ENCODE data around the gene CBLB. TPM values are rescaled to one million over a fixed set of nuclear protein-coding genes. Genes with fewer than 3 reads are reported as not detected.
"Not testable (repeated sequence)": the region's sequence is repeated elsewhere in the genome, so short reads cannot be mapped to it uniquely, and the experiment has no call there.

The CBLB gene
- total and polyA plus RNA-seq, 10 donors, result 13.8 to 138 (median 67.5) TPM

- WGBS, 5 donors, result 81 to 93% (median 91%) methylated on average over 3 of the region's 3 CpGs
- peak overlapping the region in 3 of 8 donors; percentile 16 to 67 (median 27) for H3K27ac ChIP-seq
- H3K27me3 ChIP-seq (replicated peaks in 1 of 7), result no peaks in the 10 kb centered on the region
- no peak overlapping the region for H3K4me3 ChIP-seq
- DNase-seq, result no peak
- H3K36me3 ChIP-seq, result peaks cover 0 to 27% (median 0%) of the 10 kb centered on the region in 6 donors
- TF ChIP-seq POLR2A (IDR thresholded peaks at IDR 0.05), result no peak
- TF ChIP-seq CTCF (IDR thresholded peaks at IDR 0.05 in 8 of 11, conservative IDR thresholded peaks at IDR 0.05 in 3 of 11), result no peak
- no peak for TF ChIP-seq POLR2AphosphoS5 (IDR thresholded peaks at IDR 0.05)
- intact Hi-C loops (cut with DNase I; ENCODE audit: low total_unique reads), result no loop called here
- peaks cover 0 to 63% (median 13%) of the 10 kb centered on the region in 6 donors for H3K4me1 ChIP-seq
- no peaks in the 10 kb centered on the region for H3K9me3 ChIP-seq
Observed at GRCh38 chr3:105822171-105823123, 46.4 kb downstream of the CBLB start.

GRCh38 chr3:105821433-105821832, 47.4 kb downstream of the CBLB start:
- Histone ChIP-seq H3K9me3 (no peaks in the 10 kb centered on the region), H3K27me3 (replicated peaks in 1 of 7) (no peaks in the 10 kb centered on the region), H3K27ac (no peak overlapping the region), H3K36me3 (peaks cover 0 to 27% (median 0%) of the 10 kb centered on the region in 6 donors), H3K4me3 (no peak overlapping the region), H3K4me1 (peaks cover 0 to 68% (median 20%) of the 10 kb centered on the region in 6 donors)
- WGBS, 5 donors, result 60 to 81% (median 74%) methylated on average over 2 of the region's 2 CpGs
- no peak for DNase-seq
- intact Hi-C loops (cut with DNase I; ENCODE audit: low total_unique reads), result no loop called here
- TF ChIP-seq CTCF (IDR thresholded peaks at IDR 0.05 in 8 of 11, conservative IDR thresholded peaks at IDR 0.05 in 3 of 11), result no peak
- no peak for TF ChIP-seq POLR2A (IDR thresholded peaks at IDR 0.05)
- TF ChIP-seq POLR2AphosphoS5 (IDR thresholded peaks at IDR 0.05), result no peak

- Histone ChIP-seq H3K36me3 (peaks cover 0 to 10% (median 0%) of the 10 kb centered on the region in 6 donors), H3K4me1 (peaks cover 0 to 53% (median 15%) of the 10 kb centered on the region in 6 donors), H3K4me3 (no peak overlapping the region), H3K27me3 (replicated peaks in 1 of 7) (no peaks in the 10 kb centered on the region), H3K27ac (no peak overlapping the region), H3K9me3 (peaks cover 0 to 8% (median 0%) of the 10 kb centered on the region in 8 donors)
- TF ChIP-seq POLR2AphosphoS5 (IDR thresholded peaks at IDR 0.05), result no peak
- TF ChIP-seq POLR2A (IDR thresholded peaks at IDR 0.05), result no peak
- TF ChIP-seq CTCF (IDR thresholded peaks at IDR 0.05 in 8 of 11, conservative IDR thresholded peaks at IDR 0.05 in 3 of 11), result no peak
- intact Hi-C loops (cut with DNase I; ENCODE audit: low total_unique reads), result no loop called here
- WGBS, 5 donors, result 82 to 94% (median 86%) methylated on average over 2 of the region's 2 CpGs
- DNase-seq, result no peak
Observed at GRCh38 chr3:105816833-105817232, 52.0 kb downstream of the CBLB start.

- 88 to 94% (median 92%) methylated on average over 3 of the region's 3 CpGs for WGBS, 5 donors
- H3K4me3 ChIP-seq; intact Hi-C loops (cut with DNase I; ENCODE audit: low total_unique reads); H3K27me3 ChIP-seq (replicated peaks in 1 of 7); H3K27ac ChIP-seq; DNase-seq; H3K9me3 ChIP-seq: not testable (repeated sequence)
- Histone ChIP-seq H3K4me1 (peaks cover 0 to 54% (median 19%) of the 10 kb centered on the region in 6 donors), H3K36me3 (peaks cover 0 to 10% (median 0%) of the 10 kb centered on the region in 6 donors)
Observed at GRCh38 chr3:105815331-105815730, 53.5 kb downstream of the CBLB start.
